ENCODE data around the gene USP17L29.
"Not testable (repeated sequence)": the region's sequence is repeated elsewhere in the genome, so short reads cannot be mapped to it uniquely, and the experiment has no call there.

- TF ChIP-seq RAD21 (conservative IDR thresholded peaks at IDR 0.05); CTCF (IDR thresholded peaks at IDR 0.05; ENCODE audit: poor library complexity, severe bottlenecking); MXI1 (conservative IDR thresholded peaks at IDR 0.05; ENCODE audit: poor library complexity, severe bottlenecking); EP300 (conservative IDR thresholded peaks at IDR 0.05; ENCODE audit: poor library complexity, severe bottlenecking): not testable (repeated sequence)
Measured at GRCh38 chr4:9381012-9381534, 27.6 kb downstream of the USP17L29 start.
